ENCODE results near the gene ZNF438.

GRCh38 chr10:30817541-30817940 lies 214.1 kb downstream of the ZNF438 start:
- TF ChIP-seq CTCF (IDR thresholded peaks at IDR 0.05) = no peak
- no peak for TF ChIP-seq POLR2A (IDR thresholded peaks at IDR 0.05)
